Activated CD4-positive, alpha-beta T cell treated with anti-CD3 and anti-CD28 coated beads, Interleukin-10, Interleukin-2, amounts not matched to agents 100 ng/mL and 50 ng/mL, durations not matched to agents 16 hours and 8 hours (primary cell): ENCODE data around the gene TMOD4.

Experiments
- DNase-seq: peaks from one replicate; pipeline ENCODE4 v3.0.0-alpha.2; 2020

TMOD4 gene

GRCh38 chr1:151142411-151143056 lies 33.2 kb downstream of the TMOD4 start:
- DNase-seq, result no peak

GRCh38 chr1:151137789-151138188 lies 38.0 kb downstream of the TMOD4 start:
- no peak for DNase-seq

- DNase-seq, result no peak
Measured at GRCh38 chr1:151135433-151136385, 40.1 kb downstream of the TMOD4 start.

- no peak for DNase-seq
Measured at GRCh38 chr1:151134991-151135390, 40.8 kb downstream of the TMOD4 start.

GRCh38 chr1:151134396-151134795 lies 41.4 kb downstream of the TMOD4 start:
- DNase-seq, result no peak

GRCh38 chr1:151133018-151133806 lies 42.6 kb downstream of the TMOD4 start:
- no peak for DNase-seq

- no peak for DNase-seq
Measured at GRCh38 chr1:151132335-151133017, 43.3 kb downstream of the TMOD4 start.

- DNase-seq, result no peak
Measured at GRCh38 chr1:151131701-151132334, 44.0 kb downstream of the TMOD4 start.

GRCh38 chr1:151130987-151131586 lies 44.7 kb downstream of the TMOD4 start:
- peak; percentile 85 for DNase-seq

GRCh38 chr1:151128800-151129199 lies 47.0 kb downstream of the TMOD4 start:
- DNase-seq, result no peak

GRCh38 chr1:151124763-151125403 lies 50.9 kb downstream of the TMOD4 start:
- no peak for DNase-seq
